WERI-Rb-1 (cell line): ENCODE results near the gene TAP2.
A peak's percentile ranks its signal among the peaks of the same experiment; 100 is the strongest.

Experiments used
- DNase-seq: peaks from one replicate; pipeline ENCODE4 v3.0.0-alpha.2; 2020
- H3K27ac ChIP-seq: fragments of 250-450 bp; sonication (Bioruptor Pico); 2 replicates; pipeline ENCODE4 v1.5.1; 2020; ENCODE audit warnings: mild to moderate bottlenecking, moderate library complexity
- H3K27me3 ChIP-seq: fragments of 250-450 bp; sonication (Bioruptor Pico); 2 replicates; pipeline ENCODE4 v1.5.1; 2021; ENCODE audit warnings: mild to moderate bottlenecking, low read depth, moderate library complexity; ENCODE audit not compliant: insufficient read depth, severe bottlenecking
- H3K36me3 ChIP-seq: fragments of 250-450 bp; sonication (Bioruptor Pico); 2 replicates; pipeline ENCODE4 v1.5.1; 2020; ENCODE audit warnings: mild to moderate bottlenecking, moderate library complexity
- H3K4me3 ChIP-seq: 2 replicates; pipeline ENCODE4 v1.5.1; 2011; ENCODE audit warnings: low read depth, mild to moderate bottlenecking, control low read depth, low read length
- H3K9me3 ChIP-seq: fragments of 250-450 bp; sonication (Bioruptor Pico); 2 replicates; pipeline ENCODE4 v1.5.1; 2021; ENCODE audit warnings: mild to moderate bottlenecking, moderate library complexity; ENCODE audit not compliant: severe bottlenecking
- CTCF ChIP-seq: IDR thresholded peaks from 2 replicates; pipeline ENCODE4 v1.5.1; 2011; ENCODE audit warnings: low read depth, mild to moderate bottlenecking, control low read depth, inconsistent platforms, low read length

The TAP2 gene

GRCh38 chr6:32852018-32852843 is 13.7 kb upstream of the TAP2 start:
- no peak for DNase-seq
- no peak overlapping the region for H3K27ac ChIP-seq
- no peak for TF ChIP-seq CTCF
- H3K27me3 ChIP-seq = peaks cover 43% of the 10 kb centered on the region
- peak overlapping the region; percentile 75 for H3K4me3 ChIP-seq
- no peaks in the 10 kb centered on the region for H3K36me3 ChIP-seq
- H3K9me3 ChIP-seq = no peaks in the 10 kb centered on the region

- H3K9me3 ChIP-seq = no peaks in the 10 kb centered on the region
- DNase-seq = no peak
- H3K4me3 ChIP-seq = no peak overlapping the region
- TF ChIP-seq CTCF = no peak
- H3K27ac ChIP-seq = no peak overlapping the region
- H3K27me3 ChIP-seq = peaks cover 35% of the 10 kb centered on the region
- H3K36me3 ChIP-seq = no peaks in the 10 kb centered on the region
Observed at GRCh38 chr6:32851025-32851424, 12.5 kb upstream of the TAP2 start.

- no peak for TF ChIP-seq CTCF
- Histone ChIP-seq H3K4me3 (no peak overlapping the region), H3K27ac (no peak overlapping the region), H3K27me3 (peaks cover 16% of the 10 kb centered on the region), H3K9me3 (no peaks in the 10 kb centered on the region), H3K36me3 (no peaks in the 10 kb centered on the region)
- no peak for DNase-seq
Observed at GRCh38 chr6:32849126-32849525, 10.6 kb upstream of the TAP2 start.

GRCh38 chr6:32847795-32848194 is 9.3 kb upstream of the TAP2 start:
- Histone ChIP-seq H3K4me3 (no peak overlapping the region), H3K27me3 (peaks cover 11% of the 10 kb centered on the region), H3K36me3 (no peaks in the 10 kb centered on the region), H3K27ac (no peak overlapping the region), H3K9me3 (no peaks in the 10 kb centered on the region)
- no peak for TF ChIP-seq CTCF
- DNase-seq = no peak

GRCh38 chr6:32847004-32847403 is 8.5 kb upstream of the TAP2 start:
- H3K27me3 ChIP-seq = peaks cover 3% of the 10 kb centered on the region
- no peak for DNase-seq
- no peak overlapping the region for H3K4me3 ChIP-seq
- no peak overlapping the region for H3K27ac ChIP-seq
- H3K36me3 ChIP-seq = no peaks in the 10 kb centered on the region
- no peaks in the 10 kb centered on the region for H3K9me3 ChIP-seq
- TF ChIP-seq CTCF = no peak
